Loucy (cell line): Measurements from ENCODE around the gene SIK3.

Experiments used
- H2AFZ ChIP-seq: fragments of 200-600 bp; sonication (generic); 2 replicates; pipeline ENCODE4 v1.6.0; 2016; ENCODE audit warnings: antibody characterized with exemption, mild to moderate bottlenecking, low read length, moderate library complexity
- H3F3A ChIP-seq: fragments of 200-600 bp; 2 replicates; pipeline ENCODE4 v1.6.0; 2016; ENCODE audit warnings: antibody characterized with exemption, low read depth, mild to moderate bottlenecking
- H3K27me3 ChIP-seq: fragments of 200-600 bp; sonication (generic); 2 replicates; pipeline ENCODE4 v1.6.1; 2014; ENCODE audit warnings: low read length, mild to moderate bottlenecking; ENCODE audit not compliant: insufficient read depth, poor library complexity, severe bottlenecking
- H3K36me3 ChIP-seq: fragments of 200-600 bp; sonication (generic); 2 replicates; pipeline ENCODE4 v1.6.1; 2016; ENCODE audit warnings: low read length; ENCODE audit not compliant: insufficient read depth
- H3K4me1 ChIP-seq: fragments of 200-600 bp; sonication (generic); 2 replicates; pipeline ENCODE4 v1.5.1; 2014; ENCODE audit warnings: low read length, mild to moderate bottlenecking; ENCODE audit not compliant: insufficient read depth, poor library complexity, severe bottlenecking
- H3K4me2 ChIP-seq: fragments of 200-600 bp; sonication (generic); 2 replicates; pipeline ENCODE4 v1.6.0; 2014; ENCODE audit warnings: antibody characterized with exemption, low read length, low read depth, mild to moderate bottlenecking; ENCODE audit not compliant: poor library complexity, severe bottlenecking
- H3K4me3 ChIP-seq: fragments of 200-600 bp; sonication (generic); 2 replicates; pipeline ENCODE4 v1.5.1; 2014; ENCODE audit warnings: low read length, mild to moderate bottlenecking, mixed read lengths; ENCODE audit not compliant: poor library complexity, severe bottlenecking
- H3K79me2 ChIP-seq: fragments of 200-600 bp; sonication (generic); 2 replicates; pipeline ENCODE4 v1.6.1; 2014; ENCODE audit warnings: low read length; ENCODE audit not compliant: insufficient read depth
- H3K9ac ChIP-seq: fragments of 200-600 bp; sonication (generic); 2 replicates; pipeline ENCODE4 v1.6.0; 2014; ENCODE audit warnings: mild to moderate bottlenecking, low read depth, low read length, moderate library complexity; ENCODE audit not compliant: poor library complexity, severe bottlenecking
- H3K9me2 ChIP-seq: fragments of 200-600 bp; sonication (generic); replicated peaks from 2 replicates; pipeline ENCODE4 v1.6.1; 2016; ENCODE audit warnings: low read depth, low read length, mixed read lengths
- H3K9me3 ChIP-seq: fragments of 200-600 bp; sonication (generic); 2 replicates; pipeline ENCODE4 v1.6.1; 2014; ENCODE audit warnings: mild to moderate bottlenecking, antibody characterized with exemption, low read length, low read depth; ENCODE audit not compliant: insufficient read depth
- H4K20me1 ChIP-seq: fragments of 200-600 bp; sonication (generic); 2 replicates; pipeline ENCODE4 v1.6.0; 2014; ENCODE audit warnings: antibody characterized with exemption, low read length, mild to moderate bottlenecking; ENCODE audit not compliant: insufficient read depth, poor library complexity, severe bottlenecking
- EZH2phosphoT487 ChIP-seq: fragments of 200-600 bp; IDR thresholded peaks from 2 replicates; pipeline ENCODE4 v1.6.1; 2018; ENCODE audit warnings: antibody characterized with exemption, mild to moderate bottlenecking, moderate library complexity, borderline replicate concordance
- TF ChIP-seq, protein P1 (sequence below): fragments of 200-600 bp; sonication (generic); conservative IDR thresholded peaks from 2 replicates; pipeline ENCODE4 v1.5.1; 2014; ENCODE audit warnings: mild to moderate bottlenecking, antibody characterized with exemption, low read length

Gene SIK3

DNA sequence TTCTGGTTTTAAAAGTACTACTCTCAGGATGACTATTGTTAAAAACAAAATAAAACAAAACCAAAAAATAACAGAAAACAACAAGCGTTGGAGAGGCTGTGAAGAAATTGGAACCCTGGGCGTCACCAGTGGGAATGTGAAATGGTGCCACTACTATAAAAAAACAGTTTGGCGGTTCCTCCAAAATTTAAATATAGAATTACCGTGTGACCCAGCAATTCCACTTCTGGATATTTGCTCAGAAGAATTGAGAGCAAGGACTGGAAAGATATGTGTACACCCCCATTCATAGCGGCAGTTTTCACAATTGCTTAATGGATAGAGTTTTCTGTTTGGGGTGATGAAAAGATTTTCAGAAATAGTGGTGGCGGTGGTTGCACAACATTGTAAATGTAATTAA is 283.7 kb downstream of the SIK3 start:
- TF ChIP-seq EZH2phosphoT487 = no peak
- TF ChIP-seq, protein P1, sequence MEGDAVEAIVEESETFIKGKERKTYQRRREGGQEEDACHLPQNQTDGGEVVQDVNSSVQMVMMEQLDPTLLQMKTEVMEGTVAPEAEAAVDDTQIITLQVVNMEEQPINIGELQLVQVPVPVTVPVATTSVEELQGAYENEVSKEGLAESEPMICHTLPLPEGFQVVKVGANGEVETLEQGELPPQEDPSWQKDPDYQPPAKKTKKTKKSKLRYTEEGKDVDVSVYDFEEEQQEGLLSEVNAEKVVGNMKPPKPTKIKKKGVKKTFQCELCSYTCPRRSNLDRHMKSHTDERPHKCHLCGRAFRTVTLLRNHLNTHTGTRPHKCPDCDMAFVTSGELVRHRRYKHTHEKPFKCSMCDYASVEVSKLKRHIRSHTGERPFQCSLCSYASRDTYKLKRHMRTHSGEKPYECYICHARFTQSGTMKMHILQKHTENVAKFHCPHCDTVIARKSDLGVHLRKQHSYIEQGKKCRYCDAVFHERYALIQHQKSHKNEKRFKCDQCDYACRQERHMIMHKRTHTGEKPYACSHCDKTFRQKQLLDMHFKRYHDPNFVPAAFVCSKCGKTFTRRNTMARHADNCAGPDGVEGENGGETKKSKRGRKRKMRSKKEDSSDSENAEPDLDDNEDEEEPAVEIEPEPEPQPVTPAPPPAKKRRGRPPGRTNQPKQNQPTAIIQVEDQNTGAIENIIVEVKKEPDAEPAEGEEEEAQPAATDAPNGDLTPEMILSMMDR = no peak
- no peak overlapping the region for H3K4me2 ChIP-seq
- H4K20me1 ChIP-seq = no peaks in the 10 kb centered on the region
- no peak overlapping the region for H3K9ac ChIP-seq
- no peaks in the 10 kb centered on the region for H3K79me2 ChIP-seq
- no peaks in the 10 kb centered on the region for H3K4me1 ChIP-seq
- H3K4me3 ChIP-seq = no peak overlapping the region
- no peaks in the 10 kb centered on the region for H3K9me2 ChIP-seq
- no peak overlapping the region for H2AFZ ChIP-seq
- no peaks in the 10 kb centered on the region for H3K27me3 ChIP-seq
- no peaks in the 10 kb centered on the region for H3K36me3 ChIP-seq
- H3K9me3 ChIP-seq = no peaks in the 10 kb centered on the region
- H3F3A ChIP-seq = no peaks in the 10 kb centered on the region; the same call in 1 of the 2 replicates

DNA sequence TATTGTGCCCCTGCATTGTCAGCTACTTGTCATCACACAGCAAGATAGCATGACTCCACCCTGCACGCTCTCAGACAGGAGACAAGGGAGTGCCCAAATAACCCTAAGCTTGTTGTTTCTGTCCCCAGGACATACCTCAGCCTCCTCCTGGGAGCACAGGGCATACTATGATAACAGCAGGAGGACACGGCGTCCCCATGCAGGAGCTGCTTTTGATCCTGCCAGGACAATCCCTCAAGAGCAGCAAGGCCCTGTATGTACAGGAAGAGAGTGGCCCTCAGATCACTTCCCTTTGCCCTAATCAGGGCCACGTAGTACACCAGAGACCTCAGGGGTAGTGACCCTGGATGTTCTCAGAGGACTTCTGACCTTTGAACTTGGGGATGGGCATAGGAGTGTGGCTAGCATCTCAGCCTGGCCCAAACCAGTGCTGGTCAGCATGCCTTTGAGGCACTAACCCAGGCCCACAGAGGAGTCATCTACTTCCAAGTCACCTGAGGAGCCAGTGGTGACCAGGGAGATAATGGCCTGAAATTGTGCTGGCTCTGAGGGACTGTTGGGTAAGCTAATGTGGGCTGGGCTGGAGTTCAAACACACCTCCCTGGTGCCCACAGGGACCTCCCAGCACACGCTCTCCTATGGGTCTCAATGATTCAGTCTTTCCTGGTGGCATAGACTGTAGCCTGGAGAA is 284.3 kb downstream of the SIK3 start:
- no peak overlapping the region for H3K4me2 ChIP-seq
- H3K4me1 ChIP-seq = no peaks in the 10 kb centered on the region
- TF ChIP-seq EZH2phosphoT487 = no peak
- TF ChIP-seq, protein P1 = no peak
- H3K9me2 ChIP-seq = no peaks in the 10 kb centered on the region
- no peak overlapping the region for H2AFZ ChIP-seq
- H3K9me3 ChIP-seq = no peaks in the 10 kb centered on the region
- no peaks in the 10 kb centered on the region; the same call in 1 of the 2 replicates for H3F3A ChIP-seq
- H3K79me2 ChIP-seq = no peaks in the 10 kb centered on the region
- no peaks in the 10 kb centered on the region for H3K27me3 ChIP-seq
- H3K4me3 ChIP-seq = no peak overlapping the region
- no peaks in the 10 kb centered on the region for H4K20me1 ChIP-seq
- no peak overlapping the region for H3K9ac ChIP-seq
- H3K36me3 ChIP-seq = no peaks in the 10 kb centered on the region

DNA sequence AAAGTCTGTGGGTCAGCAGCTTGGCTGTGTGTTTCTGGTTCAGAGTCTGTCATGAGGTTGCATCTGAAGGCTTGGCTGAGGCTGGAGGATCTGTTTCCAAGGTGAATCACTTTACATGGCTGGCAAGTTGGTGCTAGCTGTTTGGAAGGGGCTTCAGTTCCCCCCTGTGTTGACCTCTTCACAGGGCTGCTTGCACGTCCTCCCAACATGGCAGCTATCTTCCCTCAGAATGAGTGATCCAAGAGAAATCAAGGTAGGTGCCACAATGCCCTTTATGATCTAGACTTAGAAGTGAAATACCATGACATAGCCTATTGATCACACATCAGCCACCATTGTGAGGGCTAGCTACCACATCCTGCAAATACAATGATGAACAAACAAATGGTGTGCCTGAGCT is 285.1 kb downstream of the SIK3 start:
- Histone ChIP-seq H3K79me2 (no peaks in the 10 kb centered on the region), H3K36me3 (no peaks in the 10 kb centered on the region), H3K4me1 (no peaks in the 10 kb centered on the region), H3K9me3 (no peaks in the 10 kb centered on the region), H3K9me2 (no peaks in the 10 kb centered on the region), H3K9ac (no peak overlapping the region), H4K20me1 (no peaks in the 10 kb centered on the region), H2AFZ (no peak overlapping the region), H3K27me3 (no peaks in the 10 kb centered on the region), H3K4me2 (no peak overlapping the region), H3K4me3 (no peak overlapping the region), H3F3A (no peaks in the 10 kb centered on the region; the same call in 1 of the 2 replicates)
- TF ChIP-seq, protein P1 = no peak
- no peak for TF ChIP-seq EZH2phosphoT487
